Naive B cell (primary cell): Measurements from ENCODE around the gene NRG3. TPM values are rescaled to one million over a fixed set of nuclear protein-coding genes. Genes with fewer than 3 reads are reported as not detected.
"Not testable (repeated sequence)": the region's sequence is repeated elsewhere in the genome, so short reads cannot be mapped to it uniquely, and the experiment has no call there.

Experiments
- ATAC-seq, 2 donors: fragments of 150-1000 bp; cut with Tn5 transposase; 2 replicates each; pipeline ENCODE4 v1.10.0; 2021; ENCODE audit warnings: low read depth in 2 of 2, mild to moderate bottlenecking in 2 of 2, moderate library complexity in 2 of 2
- DNase-seq: peaks from one replicate; pipeline ENCODE4 v3.0.0; 2022
- H3K27ac Mint-ChIP-seq, 6 donors: one replicate each; pipeline ENCODE4 v1.8.0; 2020 to 2022; ENCODE audit warnings: mild to moderate bottlenecking in 6 of 6, mixed read lengths in 6 of 6, moderate library complexity in 5 of 6, inconsistent platforms in 2 of 6
- H3K27me3 Mint-ChIP-seq, 3 donors: one replicate each; pipeline ENCODE4 v1.8.0; 2021 to 2022; ENCODE audit warnings: mixed read lengths in 3 of 3, mild to moderate bottlenecking in 1 of 3
- H3K36me3 Mint-ChIP-seq, 2 donors: one replicate each; pipeline ENCODE4 v1.8.0; 2020 to 2022; ENCODE audit warnings: mixed read lengths in 2 of 2, inconsistent platforms in 1 of 2, mild to moderate bottlenecking in 1 of 2
- H3K4me1 Mint-ChIP-seq, 3 donors: one replicate each; pipeline ENCODE4 v1.8.0; 2020 to 2022; ENCODE audit warnings: mixed read lengths in 3 of 3, inconsistent platforms in 1 of 3, mild to moderate bottlenecking in 1 of 3, moderate library complexity in 1 of 3
- H3K4me3 Mint-ChIP-seq, 8 donors: one replicate each; pipeline ENCODE4 v1.8.0; 2020 to 2022; ENCODE audit warnings: mild to moderate bottlenecking in 8 of 8, mixed read lengths in 8 of 8, moderate library complexity in 8 of 8, inconsistent platforms in 2 of 8
- H3K9me3 Mint-ChIP-seq, 7 donors: one replicate each; pipeline ENCODE4 v1.8.0; 2020 to 2022; ENCODE audit warnings: mixed read lengths in 7 of 7, mild to moderate bottlenecking in 5 of 7, inconsistent platforms in 2 of 7, moderate library complexity in 1 of 7
- polyA plus RNA-seq, 6 donors: library from polyadenylated mRNA; unstranded; fragments of 300-500 nt; fragmentation: Illumina TruSeq; gene quantifications; one replicate each; pipeline ENCODE4 v1.2.3, GENCODE V29; 2021; ENCODE audit warnings: low read depth in 6 of 6

Gene NRG3
- polyA plus RNA-seq, 6 donors from 2014 or later = not detected

DNA sequence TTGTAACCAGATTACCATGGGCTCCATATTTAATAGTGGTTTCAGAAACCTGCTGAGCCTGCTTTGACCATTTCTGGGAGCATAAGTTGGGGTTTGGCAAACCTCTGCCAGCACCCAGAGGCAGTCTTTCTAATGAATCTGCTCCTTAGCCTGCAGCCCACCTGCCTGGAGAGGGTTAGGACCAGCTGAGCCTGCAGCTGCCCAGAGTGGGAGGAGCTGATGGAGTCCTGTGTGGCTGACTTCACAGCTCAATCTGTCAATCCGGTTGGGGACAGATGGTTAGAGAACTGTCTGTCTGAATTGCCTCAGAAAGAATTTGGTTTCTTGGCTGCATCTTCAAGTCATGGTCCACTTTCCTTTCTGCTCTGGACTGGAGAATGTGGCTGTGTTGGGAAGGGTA is 444.6 kb downstream of the NRG3 start:
- DNase-seq = no peak
- Mint-ChIP-seq H3K9me3 (peaks cover 0 to 5% (median 0%) of the 10 kb centered on the region in 7 donors), H3K4me3 (no peak overlapping the region), H3K27ac (no peak overlapping the region), H3K4me1 (no peaks in the 10 kb centered on the region), H3K27me3 (no peaks in the 10 kb centered on the region), H3K36me3 (no peaks in the 10 kb centered on the region)
- ATAC-seq = no peak

DNA sequence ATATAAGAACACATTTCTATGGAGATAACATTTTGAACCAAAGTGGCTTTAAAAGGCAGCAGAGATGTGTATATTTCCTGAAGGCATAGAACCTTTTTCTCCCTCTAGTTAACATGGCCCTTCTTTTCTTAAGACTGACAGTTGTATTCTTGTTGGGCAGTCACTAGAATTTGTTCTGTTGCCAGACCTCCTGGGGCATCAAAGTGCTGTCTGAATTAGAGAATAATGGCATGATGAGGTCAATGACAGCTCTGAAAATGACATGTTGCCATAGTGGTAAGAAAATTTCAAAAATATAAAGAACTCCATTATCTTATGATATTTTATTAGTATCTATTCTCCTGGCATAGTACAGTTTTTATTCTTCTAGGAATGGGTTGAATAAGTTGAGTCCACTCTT is 446.7 kb downstream of the NRG3 start:
- no peak for DNase-seq
- Mint-ChIP-seq H3K9me3 (peaks cover 0 to 9% (median 0%) of the 10 kb centered on the region in 7 donors), H3K4me3 (no peak overlapping the region), H3K4me1 (no peaks in the 10 kb centered on the region), H3K36me3 (no peaks in the 10 kb centered on the region), H3K27ac (no peak overlapping the region), H3K27me3 (no peaks in the 10 kb centered on the region)
- no peak for ATAC-seq

GRCh38 chr10:82331716-82332115 is 456.7 kb downstream of the NRG3 start:
- ATAC-seq (no peak), DNase-seq (no peak)
- H3K4me3 Mint-ChIP-seq = no peak overlapping the region
- H3K27ac Mint-ChIP-seq = no peak overlapping the region
- H3K36me3 Mint-ChIP-seq = no peaks in the 10 kb centered on the region
- peaks cover 0 to 12% (median 0%) of the 10 kb centered on the region in 7 donors for H3K9me3 Mint-ChIP-seq
- no peaks in the 10 kb centered on the region for H3K4me1 Mint-ChIP-seq
- H3K27me3 Mint-ChIP-seq = peaks cover 0 to 4% (median 0%) of the 10 kb centered on the region in 3 donors

DNA sequence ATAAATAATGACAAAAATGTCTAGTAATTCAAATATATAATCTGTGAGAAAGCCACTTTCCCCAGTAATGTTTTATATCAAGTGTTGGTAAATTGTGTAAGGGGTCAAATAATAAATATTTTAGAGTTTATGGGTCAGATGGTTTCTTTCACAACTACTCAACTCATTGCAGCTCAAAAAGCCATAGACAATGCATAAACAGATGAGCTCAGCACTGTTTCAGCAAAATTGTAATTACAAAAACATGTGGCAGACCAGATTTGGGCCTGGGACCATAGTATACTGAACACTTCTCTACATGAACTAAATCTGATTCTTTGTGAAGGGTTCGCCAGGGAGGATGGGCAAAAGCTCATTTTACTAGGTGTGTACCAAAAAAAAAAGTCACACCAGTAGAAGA is 460.8 kb downstream of the NRG3 start:
- Mint-ChIP-seq H3K27ac (peak overlapping the region in 1 of 6 donors; percentile 40), H3K36me3 (no peaks in the 10 kb centered on the region), H3K4me1 (no peaks in the 10 kb centered on the region), H3K9me3 (peaks cover 0 to 15% (median 0%) of the 10 kb centered on the region in 7 donors), H3K27me3 (peaks cover 0 to 4% (median 0%) of the 10 kb centered on the region in 3 donors), H3K4me3 (no peak overlapping the region)
- ATAC-seq (no peak), DNase-seq (no peak)

GRCh38 chr10:82340166-82340565 is 465.2 kb downstream of the NRG3 start:
- Mint-ChIP-seq H3K36me3 (no peaks in the 10 kb centered on the region), H3K9me3 (peaks cover 0 to 8% (median 3%) of the 10 kb centered on the region in 7 donors), H3K4me1 (no peaks in the 10 kb centered on the region), H3K27ac (no peak overlapping the region), H3K4me3 (no peak overlapping the region), H3K27me3 (no peaks in the 10 kb centered on the region)
- ATAC-seq = no peak
- DNase-seq = no peak

- DNase-seq, H3K4me3 Mint-ChIP-seq, H3K27me3 Mint-ChIP-seq, H3K4me1 Mint-ChIP-seq, H3K36me3 Mint-ChIP-seq, ATAC-seq, H3K27ac Mint-ChIP-seq: not testable (repeated sequence)
- peaks cover 0 to 11% (median 2%) of the 10 kb centered on the region in 7 donors for H3K9me3 Mint-ChIP-seq
These were observed 474.6 kb downstream of the NRG3 start for GRCh38 chr10:82349590-82349989.

DNA sequence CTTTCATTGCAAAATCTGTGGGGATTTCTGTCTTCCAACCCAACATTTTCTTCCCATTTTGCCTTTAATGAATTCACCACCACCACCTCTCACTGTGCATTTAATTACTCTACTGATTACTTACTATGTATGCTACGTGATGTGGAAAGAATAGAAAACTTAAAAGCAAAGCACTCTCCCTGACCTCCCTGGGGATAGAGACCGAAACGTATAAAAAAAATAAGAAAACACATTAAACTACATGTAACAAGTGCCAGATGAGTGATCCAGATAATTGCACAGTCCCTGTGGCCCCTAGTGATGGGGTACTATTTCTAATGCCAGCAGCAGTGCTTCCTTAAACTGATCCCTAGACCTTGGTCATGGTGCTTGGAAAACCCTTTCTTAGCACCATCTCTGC is 478.4 kb downstream of the NRG3 start:
- no peak for ATAC-seq

DNA sequence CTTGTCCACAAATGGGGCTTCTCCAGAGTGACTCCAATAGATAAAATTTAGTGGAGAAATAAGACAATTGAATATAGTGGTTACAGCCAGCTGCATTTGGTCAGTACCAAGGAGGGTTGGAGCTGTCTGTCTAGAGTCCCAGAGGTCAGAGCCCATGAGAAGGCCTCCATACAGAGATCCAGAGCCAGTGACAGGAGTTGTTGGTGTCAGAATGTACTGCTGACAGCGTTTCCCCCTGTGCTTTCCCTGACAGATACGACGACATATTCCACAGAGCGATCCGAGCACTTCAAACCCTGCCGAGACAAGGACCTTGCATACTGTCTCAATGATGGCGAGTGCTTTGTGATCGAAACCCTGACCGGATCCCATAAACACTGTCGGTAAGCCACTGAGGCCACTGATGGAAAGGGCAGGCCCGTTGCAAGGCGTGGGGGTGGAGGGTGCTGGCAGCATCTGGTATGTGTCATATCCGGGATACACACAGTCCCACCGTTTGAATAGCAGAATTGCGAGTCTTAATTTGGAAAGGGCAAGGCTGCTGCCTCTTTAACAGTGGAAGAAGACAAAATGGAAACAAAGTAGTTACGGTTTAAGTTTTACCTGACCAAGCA is 483.6 kb downstream of the NRG3 start:
- no peak for ATAC-seq
- H3K27me3 Mint-ChIP-seq = no peaks in the 10 kb centered on the region
- H3K27ac Mint-ChIP-seq = no peak overlapping the region
- no peaks in the 10 kb centered on the region for H3K9me3 Mint-ChIP-seq
- H3K4me3 Mint-ChIP-seq = no peak overlapping the region
- no peaks in the 10 kb centered on the region for H3K36me3 Mint-ChIP-seq
- no peak for DNase-seq
- no peaks in the 10 kb centered on the region for H3K4me1 Mint-ChIP-seq

More for the DNA sequence above, 478.4 kb downstream of the NRG3 start:
- Mint-ChIP-seq H3K4me1 (no peaks in the 10 kb centered on the region), H3K9me3 (peaks cover 0 to 11% (median 2%) of the 10 kb centered on the region in 7 donors), H3K4me3 (no peak overlapping the region), H3K36me3 (no peaks in the 10 kb centered on the region), H3K27ac (no peak overlapping the region), H3K27me3 (no peaks in the 10 kb centered on the region)
- no peak for DNase-seq

DNA sequence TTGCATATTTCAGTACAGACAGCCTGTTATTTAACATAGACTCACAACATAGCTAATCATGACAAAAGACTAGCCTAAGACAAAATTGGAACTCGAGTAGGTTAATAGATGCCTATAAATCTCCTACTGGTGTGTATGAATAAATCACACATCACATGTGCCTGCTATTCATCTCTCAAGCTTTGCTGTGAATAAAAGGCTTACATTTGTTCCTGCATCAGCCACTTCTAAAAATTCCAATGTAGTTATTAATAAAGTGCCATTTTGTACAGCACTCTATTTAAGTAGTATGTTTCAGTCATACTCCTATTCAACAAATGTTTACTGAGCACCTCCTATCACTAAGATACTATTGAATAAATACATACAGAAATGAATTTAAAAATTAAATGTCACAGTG is 486.3 kb downstream of the NRG3 start:
- H3K36me3 Mint-ChIP-seq = no peaks in the 10 kb centered on the region
- H3K27ac Mint-ChIP-seq = no peak overlapping the region
- no peak for DNase-seq
- no peak for ATAC-seq
- H3K4me3 Mint-ChIP-seq = no peak overlapping the region
- H3K27me3 Mint-ChIP-seq = no peaks in the 10 kb centered on the region
- H3K9me3 Mint-ChIP-seq = peaks cover 0 to 3% (median 0%) of the 10 kb centered on the region in 7 donors
- no peaks in the 10 kb centered on the region for H3K4me1 Mint-ChIP-seq

DNA sequence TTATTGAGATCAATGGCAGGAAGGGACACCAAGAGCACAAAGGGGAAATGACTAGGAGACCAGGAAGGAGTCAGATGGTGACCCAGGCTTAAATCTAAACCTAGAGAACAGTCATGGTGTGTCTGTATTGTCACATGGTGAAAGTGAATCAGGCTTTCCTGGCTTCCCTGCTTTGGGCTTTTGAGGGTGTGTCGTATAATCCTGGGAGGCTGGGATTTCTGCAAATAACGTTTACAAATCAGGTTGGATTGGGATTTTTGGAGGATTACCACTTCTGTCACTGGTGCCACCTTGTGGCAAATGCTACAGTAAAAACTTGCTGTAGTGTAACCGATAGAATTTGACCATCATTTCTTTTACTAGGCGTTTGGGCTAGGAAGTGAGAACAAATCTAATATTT is 502.6 kb downstream of the NRG3 start:
- Mint-ChIP-seq H3K4me1 (no peaks in the 10 kb centered on the region), H3K9me3 (peaks cover 0 to 5% (median 1%) of the 10 kb centered on the region in 7 donors), H3K27ac (no peak overlapping the region), H3K4me3 (no peak overlapping the region), H3K36me3 (no peaks in the 10 kb centered on the region), H3K27me3 (no peaks in the 10 kb centered on the region)
- ATAC-seq (no peak), DNase-seq (no peak)

- no peak for ATAC-seq
- DNase-seq = no peak
- Mint-ChIP-seq H3K36me3 (no peaks in the 10 kb centered on the region), H3K4me1 (no peaks in the 10 kb centered on the region), H3K4me3 (no peak overlapping the region), H3K27me3 (no peaks in the 10 kb centered on the region), H3K9me3 (peaks cover 0 to 5% (median 1%) of the 10 kb centered on the region in 7 donors), H3K27ac (no peak overlapping the region)
These were observed 503.2 kb downstream of the NRG3 start for GRCh38 chr10:82378146-82378545.

- H3K4me3 Mint-ChIP-seq = no peak overlapping the region
These were observed 508.4 kb downstream of the NRG3 start for GRCh38 chr10:82383350-82383749.

GRCh38 chr10:82390866-82391658 is 516.1 kb downstream of the NRG3 start:
- ATAC-seq (no peak), DNase-seq (no peak)
- no peaks in the 10 kb centered on the region for H3K4me1 Mint-ChIP-seq
- H3K4me3 Mint-ChIP-seq = no peak overlapping the region
- peaks cover 0 to 9% (median 0%) of the 10 kb centered on the region in 7 donors for H3K9me3 Mint-ChIP-seq
- no peak overlapping the region for H3K27ac Mint-ChIP-seq
- H3K36me3 Mint-ChIP-seq = no peaks in the 10 kb centered on the region
- H3K27me3 Mint-ChIP-seq = no peaks in the 10 kb centered on the region

More at GRCh38 chr10:82383350-82383749, 508.4 kb downstream of the NRG3 start:
- H3K27ac Mint-ChIP-seq = no peak overlapping the region
- no peaks in the 10 kb centered on the region for H3K27me3 Mint-ChIP-seq
- H3K9me3 Mint-ChIP-seq = peaks cover 0 to 5% (median 0%) of the 10 kb centered on the region in 7 donors
- no peaks in the 10 kb centered on the region for H3K36me3 Mint-ChIP-seq
- no peak for ATAC-seq
- DNase-seq = no peak
- H3K4me1 Mint-ChIP-seq = no peaks in the 10 kb centered on the region

DNA sequence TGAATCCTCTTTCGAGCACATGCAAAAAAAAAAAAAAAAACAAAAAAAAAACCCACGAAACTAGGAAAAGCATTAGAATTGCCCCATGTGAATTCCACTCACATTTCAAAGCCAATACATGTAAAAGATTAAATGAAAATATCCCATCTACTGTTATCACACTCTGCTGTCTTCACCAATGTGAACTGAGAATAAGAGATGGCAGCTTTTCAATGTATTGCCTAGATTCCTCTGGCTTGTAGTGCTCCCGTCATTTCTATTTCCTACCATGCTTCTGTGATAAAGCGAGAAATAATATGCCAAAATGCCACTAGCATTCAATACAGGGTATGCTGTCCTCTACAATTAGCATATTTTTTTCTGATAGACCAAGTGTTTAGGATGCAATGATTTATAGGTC is 517.0 kb downstream of the NRG3 start:
- Mint-ChIP-seq H3K9me3 (peaks cover 0 to 9% (median 0%) of the 10 kb centered on the region in 7 donors), H3K27me3 (no peaks in the 10 kb centered on the region), H3K36me3 (no peaks in the 10 kb centered on the region), H3K4me1 (no peaks in the 10 kb centered on the region), H3K4me3 (no peak overlapping the region), H3K27ac (no peak overlapping the region)
- ATAC-seq (no peak), DNase-seq (no peak)
